Measurements from ENCODE around the gene TBX21.

Gene TBX21

GRCh38 chr17:47792457-47792856 lies 59.4 kb downstream of the TBX21 start:
- Histone ChIP-seq H3K9me3 (ENCODE audit: control insufficient read depth in 1 of 2, low read length in 2 of 2) (no peaks in the 10 kb centered on the region), H3K4me1 (ENCODE audit: control insufficient read depth in 1 of 2, insufficient read depth in 2 of 2, low read length in 2 of 2) (peaks cover 0 to 10% of the 10 kb centered on the region in 2 donors), H3K4me3 (ENCODE audit: low read depth in 1 of 2, low read length in 2 of 2) (no peak overlapping the region), H3K27me3 (ENCODE audit: low read depth, low read length) (peaks cover 33% of the 10 kb centered on the region), H3K27ac (ENCODE audit: low read length) (no peak overlapping the region), H3K36me3 (ENCODE audit: control insufficient read depth in 1 of 2, insufficient read depth in 2 of 2, low read length in 2 of 2) (no peaks in the 10 kb centered on the region)

DNA sequence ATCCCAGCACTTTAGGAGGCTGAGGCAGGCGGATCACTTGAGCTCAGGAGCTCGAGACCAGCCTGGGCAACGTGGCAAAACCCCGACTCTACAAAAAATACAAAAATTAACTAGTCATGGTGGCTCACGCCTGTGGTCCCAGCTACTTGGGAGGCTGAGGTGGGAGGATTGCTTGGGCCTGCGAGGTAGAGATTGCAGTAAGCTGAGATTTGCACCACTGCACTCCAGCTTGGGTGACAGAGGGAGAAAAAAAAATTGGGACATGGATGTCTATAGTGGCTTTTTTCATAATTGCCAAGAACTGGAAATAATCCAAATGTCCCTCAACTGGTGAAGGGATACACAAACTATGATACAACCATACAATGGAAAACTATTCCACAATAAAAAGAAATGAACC lies 59.9 kb downstream of the TBX21 start:
- Histone ChIP-seq H3K4me3 (ENCODE audit: low read depth in 1 of 2, low read length in 2 of 2) (no peak overlapping the region), H3K27ac (ENCODE audit: low read length) (no peak overlapping the region), H3K27me3 (ENCODE audit: low read depth, low read length) (peaks cover 30% of the 10 kb centered on the region), H3K4me1 (ENCODE audit: control insufficient read depth in 1 of 2, insufficient read depth in 2 of 2, low read length in 2 of 2) (peaks cover 0 to 10% of the 10 kb centered on the region in 2 donors), H3K36me3 (ENCODE audit: control insufficient read depth in 1 of 2, insufficient read depth in 2 of 2, low read length in 2 of 2) (no peaks in the 10 kb centered on the region), H3K9me3 (ENCODE audit: control insufficient read depth in 1 of 2, low read length in 2 of 2) (no peaks in the 10 kb centered on the region)
